GM18526 (cell line): ENCODE measurements around the gene PITPNM1.

Experiments used
- POLR2A ChIP-seq: IDR thresholded peaks from 3 replicates; pipeline ENCODE4 v1.6.1; 2011; ENCODE audit not compliant: insufficient read length; ENCODE audit errors: extremely low read depth

Gene PITPNM1

GRCh38 chr11:67489885-67490726, 15.1 kb downstream of the PITPNM1 start:
- TF ChIP-seq POLR2A: no peak

GRCh38 chr11:67489203-67489884, 15.8 kb downstream of the PITPNM1 start:
- no peak for TF ChIP-seq POLR2A

- no peak for TF ChIP-seq POLR2A
These were observed 18.5 kb downstream of the PITPNM1 start for GRCh38 chr11:67486481-67487195.

- TF ChIP-seq POLR2A: peak; percentile 84
These were observed 19.2 kb downstream of the PITPNM1 start for GRCh38 chr11:67485873-67486361.

- TF ChIP-seq POLR2A: peak; percentile 42
These were observed 20.3 kb downstream of the PITPNM1 start for GRCh38 chr11:67484847-67485311.

- no peak for TF ChIP-seq POLR2A
These were observed 21.1 kb downstream of the PITPNM1 start for GRCh38 chr11:67483831-67484665.

GRCh38 chr11:67482827-67483798, 22.1 kb downstream of the PITPNM1 start, which contains the start of gene AIP:
Gene AIP, plus strand, starts transcription at chr11:67483026. Its CDS starts 133 bp downstream, at chr11:67483159.
- TF ChIP-seq POLR2A: peak; percentile 81

- TF ChIP-seq POLR2A: no peak
These were observed 22.8 kb downstream of the PITPNM1 start for GRCh38 chr11:67482275-67482826.

- no peak for TF ChIP-seq POLR2A
These were observed 32.3 kb downstream of the PITPNM1 start for GRCh38 chr11:67472882-67473281.

GRCh38 chr11:67470337-67471002, 34.7 kb downstream of the PITPNM1 start:
- TF ChIP-seq POLR2A: no peak

- TF ChIP-seq POLR2A: no peak
These were observed 35.7 kb downstream of the PITPNM1 start for GRCh38 chr11:67469508-67469811.

- TF ChIP-seq POLR2A: peak; percentile 85
These were observed 36.2 kb downstream of the PITPNM1 start, which contains the start of gene TMEM134 for GRCh38 chr11:67468759-67469507. Gene TMEM134, minus strand, starts transcription at chr11:67469251. Its CDS starts 59 bp downstream, at chr11:67469192.
